Activated naive CD8-positive, alpha-beta T cell treated with anti-CD3 and anti-CD28 coated beads, Interleukin-2, amount 50 U/mL, for 24 hours (primary cell): ENCODE results near the gene PDE1C.

Experiments used
- ATAC-seq: fragments of 150-1000 bp; cut with Tn5 transposase; one replicate; pipeline ENCODE4 v1.10.0; 2021
- DNase-seq: peaks from one replicate; pipeline ENCODE4 v3.0.0; 2021
- H3K27ac Mint-ChIP-seq: one replicate; pipeline ENCODE4 v1.8.0; 2021; ENCODE audit warnings: mild to moderate bottlenecking, mixed read lengths
- H3K27me3 Mint-ChIP-seq: one replicate; pipeline ENCODE4 v1.8.0; 2021; ENCODE audit warnings: mixed read lengths
- H3K36me3 Mint-ChIP-seq: one replicate; pipeline ENCODE4 v1.8.0; 2021; ENCODE audit warnings: low read depth, mixed read lengths
- H3K4me1 Mint-ChIP-seq: one replicate; pipeline ENCODE4 v1.8.0; 2021; ENCODE audit warnings: mixed read lengths
- H3K4me3 Mint-ChIP-seq: one replicate; pipeline ENCODE4 v1.8.0; 2021; ENCODE audit warnings: mild to moderate bottlenecking, moderate library complexity, mixed read lengths
- H3K9me3 Mint-ChIP-seq: one replicate; pipeline ENCODE4 v1.8.0; 2021; ENCODE audit warnings: mixed read lengths

PDE1C gene

DNA sequence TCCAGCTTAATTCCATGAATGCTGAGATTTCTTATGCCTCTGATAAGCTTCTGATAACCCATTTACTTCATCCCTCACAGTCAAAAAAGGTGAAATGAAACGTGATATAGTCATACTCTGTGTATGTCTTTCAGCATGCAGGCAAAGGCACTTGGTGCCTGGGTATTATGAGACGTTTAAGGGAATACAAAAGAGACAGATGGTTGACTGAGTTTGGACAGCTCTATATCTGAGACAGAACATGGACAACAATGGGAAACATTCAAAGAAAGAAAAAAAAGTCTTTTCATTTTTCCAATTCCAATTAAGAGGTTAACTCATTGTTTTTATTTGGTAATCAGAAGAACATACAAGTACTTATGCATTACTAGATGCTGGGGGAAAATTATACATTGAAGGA lies 287.0 kb downstream of the PDE1C start:
- no peaks in the 10 kb centered on the region for H3K36me3 Mint-ChIP-seq
- H3K27me3 Mint-ChIP-seq, result no peaks in the 10 kb centered on the region
- H3K27ac Mint-ChIP-seq, result no peak overlapping the region
- ATAC-seq, result no peak
- no peaks in the 10 kb centered on the region for H3K9me3 Mint-ChIP-seq
- DNase-seq, result no peak
- H3K4me1 Mint-ChIP-seq, result no peaks in the 10 kb centered on the region
- H3K4me3 Mint-ChIP-seq, result no peak overlapping the region

DNA sequence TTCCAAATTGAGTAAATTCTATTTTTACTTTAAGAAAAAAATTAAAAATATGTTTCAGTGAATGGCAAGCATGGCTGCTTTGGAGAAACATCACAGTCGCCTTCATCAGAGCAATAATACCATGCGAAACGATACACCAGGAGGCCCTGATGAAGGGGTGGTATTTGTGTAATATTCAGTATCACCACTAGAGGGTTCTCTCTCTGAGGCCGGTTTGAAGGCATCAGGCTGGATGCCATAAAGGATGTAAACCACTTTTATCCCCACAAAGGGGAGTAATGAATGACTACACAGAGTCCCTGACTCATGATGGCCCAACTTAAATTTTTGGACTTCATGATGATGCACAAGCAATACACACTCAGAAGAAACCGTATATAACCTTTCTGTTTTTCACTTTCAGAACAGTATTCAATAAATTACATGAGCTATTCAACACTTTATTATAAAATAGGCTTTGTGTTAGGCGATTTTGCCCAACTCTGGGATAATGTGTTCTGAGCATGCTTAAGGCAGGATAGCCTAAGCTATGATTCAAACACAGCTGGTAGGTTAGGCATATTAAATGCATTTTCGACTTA lies 287.7 kb downstream of the PDE1C start:
- H3K4me3 Mint-ChIP-seq, result no peak overlapping the region
- H3K27me3 Mint-ChIP-seq, result no peaks in the 10 kb centered on the region
- no peaks in the 10 kb centered on the region for H3K36me3 Mint-ChIP-seq
- peak; percentile 46 for ATAC-seq
- no peak overlapping the region for H3K27ac Mint-ChIP-seq
- no peaks in the 10 kb centered on the region for H3K4me1 Mint-ChIP-seq
- no peaks in the 10 kb centered on the region for H3K9me3 Mint-ChIP-seq
- no peak for DNase-seq

DNA sequence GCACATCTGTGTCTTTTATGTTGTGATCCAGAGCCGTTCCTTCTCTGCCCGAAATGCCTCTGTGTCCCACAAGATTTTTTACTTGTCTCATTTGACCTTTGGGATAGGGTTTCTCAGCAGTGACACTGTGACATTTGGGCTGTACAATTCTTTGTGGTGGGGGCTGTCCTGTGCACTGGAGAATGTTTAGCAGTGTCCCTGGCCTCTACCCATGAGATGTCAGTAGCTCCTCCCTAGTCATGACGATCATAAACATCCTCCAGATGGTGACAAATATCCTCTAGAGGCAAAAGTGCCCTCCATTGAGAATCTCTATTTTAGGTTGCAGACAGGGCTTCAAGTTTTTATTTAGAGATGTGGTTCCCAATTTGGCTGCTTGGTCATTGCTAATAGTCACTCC lies 291.9 kb downstream of the PDE1C start:
- Mint-ChIP-seq H3K4me1 (no peaks in the 10 kb centered on the region), H3K27me3 (no peaks in the 10 kb centered on the region), H3K36me3 (no peaks in the 10 kb centered on the region), H3K4me3 (no peak overlapping the region), H3K27ac (no peak overlapping the region), H3K9me3 (no peaks in the 10 kb centered on the region)
- DNase-seq, result no peak
- no peak for ATAC-seq

DNA sequence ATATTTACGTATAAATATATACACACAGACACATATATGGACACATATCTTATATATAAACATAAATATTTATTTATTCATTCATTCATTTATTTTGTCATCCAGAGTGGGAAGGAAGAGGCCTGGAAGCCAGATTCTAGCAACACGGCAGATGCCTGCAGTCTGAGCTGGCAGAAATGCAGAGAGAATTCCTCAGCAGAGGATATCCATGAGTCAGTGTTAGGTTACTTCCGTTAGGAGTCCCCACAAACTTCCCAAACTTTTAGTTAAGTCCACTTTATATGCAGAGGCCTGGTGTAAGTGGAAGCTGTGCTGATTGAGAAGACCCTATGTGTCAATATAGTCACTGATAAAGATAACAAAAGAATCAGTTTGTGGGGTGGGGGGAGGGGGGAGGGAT lies 293.6 kb downstream of the PDE1C start:
- DNase-seq, result no peak
- Mint-ChIP-seq H3K9me3 (no peaks in the 10 kb centered on the region), H3K36me3 (no peaks in the 10 kb centered on the region), H3K27me3 (peaks cover 2% of the 10 kb centered on the region), H3K4me1 (no peaks in the 10 kb centered on the region), H3K4me3 (no peak overlapping the region), H3K27ac (no peak overlapping the region)
- ATAC-seq, result no peak

DNA sequence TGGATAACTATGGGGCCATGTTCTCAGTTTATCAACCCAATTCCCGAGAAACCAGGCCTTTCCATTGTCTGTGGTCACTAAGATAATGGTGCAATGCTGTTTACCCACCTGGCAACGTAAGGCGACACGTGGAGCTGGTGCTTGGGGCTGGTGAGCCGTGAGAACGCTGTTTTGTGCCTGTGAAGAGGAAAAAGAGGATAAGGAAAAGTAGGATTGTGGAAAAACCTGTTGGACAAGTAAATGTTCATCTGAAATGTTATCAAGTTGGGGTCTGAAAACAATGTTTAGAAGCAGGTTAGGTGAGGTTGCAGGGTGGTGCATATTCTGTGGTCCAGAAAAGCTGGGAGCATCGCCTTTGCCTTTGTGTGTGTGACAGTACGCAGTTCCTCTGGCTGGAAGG lies 294.7 kb downstream of the PDE1C start:
- H3K27me3 Mint-ChIP-seq, result peaks cover 2% of the 10 kb centered on the region
- no peak for ATAC-seq
- H3K27ac Mint-ChIP-seq, result no peak overlapping the region
- H3K9me3 Mint-ChIP-seq, result peaks cover 3% of the 10 kb centered on the region
- DNase-seq, result no peak
- H3K4me3 Mint-ChIP-seq, result no peak overlapping the region
- H3K36me3 Mint-ChIP-seq, result no peaks in the 10 kb centered on the region
- H3K4me1 Mint-ChIP-seq, result no peaks in the 10 kb centered on the region

DNA sequence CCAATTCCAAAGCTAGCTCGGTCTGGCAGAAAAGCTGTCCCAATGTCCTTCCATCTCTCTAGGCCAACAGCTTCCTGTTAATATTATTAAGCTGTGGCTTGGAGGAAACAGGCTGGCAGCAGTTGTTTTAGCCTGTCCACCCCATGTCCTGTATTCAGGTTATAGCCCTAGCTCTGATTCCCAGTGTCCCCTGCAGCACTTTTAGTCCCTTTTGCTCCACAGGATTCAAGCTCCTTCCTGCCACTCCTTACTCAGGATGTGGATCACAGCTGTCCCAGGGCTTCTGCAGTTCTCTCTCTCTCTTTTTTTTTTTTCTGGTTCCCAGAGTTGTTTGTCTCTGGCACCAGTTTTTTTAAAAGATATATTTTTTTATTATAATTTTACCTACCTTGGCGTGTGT lies 298.0 kb downstream of the PDE1C start:
- no peaks in the 10 kb centered on the region for H3K4me1 Mint-ChIP-seq
- no peak overlapping the region for H3K4me3 Mint-ChIP-seq
- DNase-seq (no peak), ATAC-seq (no peak)
- peaks cover 3% of the 10 kb centered on the region for H3K9me3 Mint-ChIP-seq
- peaks cover 2% of the 10 kb centered on the region for H3K27me3 Mint-ChIP-seq
- no peaks in the 10 kb centered on the region for H3K36me3 Mint-ChIP-seq
- H3K27ac Mint-ChIP-seq, result no peak overlapping the region

DNA sequence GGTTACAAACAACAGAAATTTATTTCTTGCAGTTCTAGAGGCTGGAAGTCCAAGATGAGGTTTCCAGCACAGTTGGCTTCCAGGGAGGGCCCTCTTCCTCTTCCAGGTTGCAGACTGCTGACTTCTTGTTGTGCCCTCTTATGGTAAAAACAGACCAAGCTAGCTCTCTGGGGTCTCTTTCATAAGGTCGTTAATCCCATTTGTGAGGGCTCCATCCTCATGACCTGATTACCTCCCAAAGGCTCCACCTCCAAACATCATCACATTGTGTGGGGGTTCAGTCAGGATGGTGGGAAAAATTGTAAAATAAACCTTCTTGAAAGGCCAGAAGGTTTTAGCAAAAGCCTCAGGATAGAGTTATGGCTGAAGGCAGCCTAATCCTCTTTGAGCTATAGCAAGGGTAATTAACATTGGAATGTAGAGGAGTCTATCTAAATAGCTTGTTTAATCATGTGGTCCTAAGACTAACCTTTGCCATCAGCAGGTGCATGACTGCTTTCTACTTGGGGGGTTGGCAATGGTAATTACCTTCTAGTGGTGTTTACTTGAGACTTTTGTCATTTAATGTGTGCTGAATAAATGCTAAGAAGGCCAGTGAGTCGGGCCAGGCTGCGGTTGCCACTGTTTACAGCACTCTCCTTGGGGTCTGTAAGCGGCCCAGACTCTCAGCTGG lies 302.4 kb downstream of the PDE1C start:
- Mint-ChIP-seq H3K9me3 (peaks cover 3% of the 10 kb centered on the region), H3K4me1 (no peaks in the 10 kb centered on the region), H3K27ac (no peak overlapping the region), H3K36me3 (no peaks in the 10 kb centered on the region), H3K27me3 (peaks cover 2% of the 10 kb centered on the region), H3K4me3 (no peak overlapping the region)
- ATAC-seq (no peak), DNase-seq (no peak)

DNA sequence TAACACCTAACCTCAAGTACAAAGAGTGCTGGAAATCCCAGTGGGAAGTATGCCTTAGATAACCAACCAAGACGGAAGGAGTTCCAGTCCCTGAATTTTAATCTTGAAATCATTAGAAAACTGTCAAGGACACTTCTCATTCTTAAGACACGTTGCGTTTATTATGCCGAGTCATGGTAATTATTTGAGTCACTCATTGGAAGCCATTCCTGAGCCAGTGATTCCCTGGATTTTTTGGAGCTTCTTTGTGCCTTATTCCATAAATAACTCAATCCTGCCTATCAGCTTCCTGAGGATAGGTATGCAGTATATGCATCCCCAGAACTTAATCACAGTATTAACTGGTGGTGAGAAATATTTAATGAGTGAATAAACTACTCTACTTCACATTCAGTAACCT lies 305.7 kb downstream of the PDE1C start:
- H3K27me3 Mint-ChIP-seq, result no peaks in the 10 kb centered on the region
- no peaks in the 10 kb centered on the region for H3K36me3 Mint-ChIP-seq
- H3K27ac Mint-ChIP-seq, result no peak overlapping the region
- ATAC-seq (no peak), DNase-seq (no peak)
- no peak overlapping the region for H3K4me3 Mint-ChIP-seq
- H3K9me3 Mint-ChIP-seq, result no peaks in the 10 kb centered on the region
- H3K4me1 Mint-ChIP-seq, result no peaks in the 10 kb centered on the region

DNA sequence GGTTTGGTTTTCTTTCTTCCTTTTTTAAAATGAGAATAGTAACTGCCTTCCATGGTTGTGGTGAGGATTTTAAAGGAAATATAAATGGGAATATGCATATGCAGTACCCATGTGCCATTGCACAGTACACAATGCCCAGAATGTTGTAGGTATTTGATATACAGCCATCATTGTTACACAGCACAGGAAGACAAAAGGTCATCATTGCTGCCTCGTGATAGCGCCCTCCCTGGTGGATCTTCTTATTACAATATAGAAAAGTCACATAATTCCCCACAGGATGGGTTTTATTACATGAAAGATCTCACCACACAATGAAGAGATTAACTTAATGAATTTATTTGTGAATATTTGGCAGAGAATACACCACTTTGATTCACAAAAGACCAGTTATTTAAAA lies 306.7 kb downstream of the PDE1C start:
- no peaks in the 10 kb centered on the region for H3K27me3 Mint-ChIP-seq
- H3K9me3 Mint-ChIP-seq, result no peaks in the 10 kb centered on the region
- no peak for DNase-seq
- H3K4me3 Mint-ChIP-seq, result no peak overlapping the region
- H3K36me3 Mint-ChIP-seq, result no peaks in the 10 kb centered on the region
- H3K4me1 Mint-ChIP-seq, result no peaks in the 10 kb centered on the region
- ATAC-seq, result no peak
- H3K27ac Mint-ChIP-seq, result no peak overlapping the region

DNA sequence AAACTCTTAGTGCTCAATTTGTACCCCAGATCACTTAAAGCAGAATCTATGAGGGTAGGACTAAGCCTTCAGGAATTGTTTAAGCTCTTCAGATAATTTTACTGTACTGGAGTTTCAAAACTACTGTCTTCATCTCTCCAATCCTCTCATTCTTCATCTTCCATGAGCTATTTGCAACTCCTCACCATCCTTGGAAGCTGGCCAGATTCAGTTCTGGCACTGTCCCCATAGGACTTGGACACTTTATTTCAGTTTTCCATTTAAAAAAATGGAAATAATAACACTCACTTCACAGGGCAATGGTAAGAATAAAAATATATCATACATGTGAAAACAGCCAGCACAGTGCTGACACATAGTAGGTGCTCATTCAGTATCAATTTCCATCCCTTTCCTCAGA lies 308.6 kb downstream of the PDE1C start:
- Mint-ChIP-seq H3K36me3 (no peaks in the 10 kb centered on the region), H3K27ac (no peak overlapping the region), H3K9me3 (peaks cover 6% of the 10 kb centered on the region), H3K4me3 (no peak overlapping the region), H3K4me1 (no peaks in the 10 kb centered on the region), H3K27me3 (no peaks in the 10 kb centered on the region)
- ATAC-seq (no peak), DNase-seq (no peak)

DNA sequence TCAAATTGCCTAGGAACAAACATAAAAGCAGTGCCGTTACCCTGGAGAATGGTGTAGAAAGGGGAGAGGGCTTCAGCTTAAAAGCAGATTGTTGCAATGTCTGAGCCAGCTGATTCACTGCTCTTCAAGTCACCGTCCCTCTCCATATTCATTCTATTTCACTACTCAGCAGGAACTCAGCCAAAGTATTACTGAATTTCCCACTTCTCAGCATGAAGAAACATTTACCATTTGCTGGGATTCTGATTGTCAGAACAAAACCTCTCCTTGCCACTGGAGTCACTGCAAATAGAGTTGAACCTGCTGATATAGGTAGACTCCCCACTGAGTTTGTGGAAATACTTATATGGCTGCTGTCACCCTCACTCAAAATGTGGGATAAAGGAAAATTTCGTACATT lies 311.5 kb downstream of the PDE1C start:
- H3K9me3 Mint-ChIP-seq, result peaks cover 11% of the 10 kb centered on the region
- no peaks in the 10 kb centered on the region for H3K27me3 Mint-ChIP-seq
- H3K36me3 Mint-ChIP-seq, result no peaks in the 10 kb centered on the region
- DNase-seq (no peak), ATAC-seq (no peak)
- H3K27ac Mint-ChIP-seq, result no peak overlapping the region
- H3K4me3 Mint-ChIP-seq, result no peak overlapping the region
- H3K4me1 Mint-ChIP-seq, result no peaks in the 10 kb centered on the region

DNA sequence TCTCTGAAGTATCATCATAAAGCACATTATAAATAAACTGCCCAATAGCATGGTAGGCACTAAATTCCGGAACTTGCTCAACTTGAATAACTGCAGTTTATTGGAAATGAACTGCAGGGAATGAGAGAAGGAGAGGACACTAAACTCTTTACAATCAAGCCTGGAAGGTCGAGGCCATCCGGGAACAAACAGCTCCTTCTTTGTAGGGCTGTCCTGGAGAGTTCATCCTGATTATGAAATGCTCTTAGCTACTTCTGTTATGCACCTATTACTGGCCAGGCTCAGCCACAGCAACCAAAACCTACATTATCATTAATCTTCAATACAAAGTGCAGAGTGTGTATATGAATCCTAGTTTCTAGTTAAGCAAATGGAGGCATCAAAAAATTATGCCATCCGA lies 318.5 kb downstream of the PDE1C start:
- H3K27me3 Mint-ChIP-seq, result peaks cover 2% of the 10 kb centered on the region
- no peak overlapping the region for H3K4me3 Mint-ChIP-seq
- H3K9me3 Mint-ChIP-seq, result peaks cover 5% of the 10 kb centered on the region
- H3K36me3 Mint-ChIP-seq, result no peaks in the 10 kb centered on the region
- H3K27ac Mint-ChIP-seq, result no peak overlapping the region
- no peak for DNase-seq
- no peak for ATAC-seq
- no peaks in the 10 kb centered on the region for H3K4me1 Mint-ChIP-seq

DNA sequence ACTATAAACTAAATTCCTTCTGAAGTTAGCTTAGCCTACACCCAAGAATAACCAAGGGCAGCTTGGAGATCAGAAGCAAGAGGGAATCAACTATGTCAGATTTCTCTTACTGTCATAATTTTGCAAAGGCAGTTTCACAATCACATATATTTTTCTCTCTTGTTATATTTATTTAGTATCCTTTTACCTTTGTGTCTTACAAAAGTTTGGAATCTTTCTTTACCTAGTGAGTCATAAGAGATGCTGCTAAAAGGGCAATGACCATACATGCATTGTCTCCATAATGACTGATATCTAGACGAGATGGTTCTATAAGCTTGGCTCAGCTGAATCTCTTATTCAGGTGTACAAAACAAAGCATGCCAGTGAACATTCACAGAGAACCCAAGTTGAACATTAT lies 322.1 kb downstream of the PDE1C start:
- no peaks in the 10 kb centered on the region for H3K4me1 Mint-ChIP-seq
- peaks cover 8% of the 10 kb centered on the region for H3K27me3 Mint-ChIP-seq
- no peak for DNase-seq
- no peaks in the 10 kb centered on the region for H3K9me3 Mint-ChIP-seq
- no peaks in the 10 kb centered on the region for H3K36me3 Mint-ChIP-seq
- no peak overlapping the region for H3K27ac Mint-ChIP-seq
- H3K4me3 Mint-ChIP-seq, result no peak overlapping the region
- ATAC-seq, result no peak

DNA sequence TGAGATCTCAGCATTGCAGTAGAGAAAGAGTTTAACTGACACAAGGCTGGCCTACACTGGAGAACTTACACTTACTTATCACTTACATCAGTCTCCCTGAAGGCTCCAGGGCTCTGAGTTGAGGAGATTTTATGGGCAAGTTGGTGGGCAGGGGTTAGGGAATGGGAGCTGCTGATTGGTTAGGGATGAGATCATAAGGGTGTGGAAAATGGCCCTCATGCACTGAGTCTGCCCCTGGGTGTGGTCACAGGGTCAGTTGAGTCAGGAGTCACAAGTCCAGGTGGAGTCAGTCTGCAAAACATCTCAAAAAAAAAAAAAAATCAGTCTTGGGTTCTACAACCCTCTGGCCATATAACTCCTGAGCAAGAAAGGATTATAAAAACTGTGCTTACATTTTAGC lies 322.7 kb downstream of the PDE1C start:
- ATAC-seq (no peak), DNase-seq (no peak)
- peaks cover 8% of the 10 kb centered on the region for H3K27me3 Mint-ChIP-seq
- no peaks in the 10 kb centered on the region for H3K36me3 Mint-ChIP-seq
- H3K4me3 Mint-ChIP-seq, result no peak overlapping the region
- no peaks in the 10 kb centered on the region for H3K9me3 Mint-ChIP-seq
- no peak overlapping the region for H3K27ac Mint-ChIP-seq
- no peaks in the 10 kb centered on the region for H3K4me1 Mint-ChIP-seq

DNA sequence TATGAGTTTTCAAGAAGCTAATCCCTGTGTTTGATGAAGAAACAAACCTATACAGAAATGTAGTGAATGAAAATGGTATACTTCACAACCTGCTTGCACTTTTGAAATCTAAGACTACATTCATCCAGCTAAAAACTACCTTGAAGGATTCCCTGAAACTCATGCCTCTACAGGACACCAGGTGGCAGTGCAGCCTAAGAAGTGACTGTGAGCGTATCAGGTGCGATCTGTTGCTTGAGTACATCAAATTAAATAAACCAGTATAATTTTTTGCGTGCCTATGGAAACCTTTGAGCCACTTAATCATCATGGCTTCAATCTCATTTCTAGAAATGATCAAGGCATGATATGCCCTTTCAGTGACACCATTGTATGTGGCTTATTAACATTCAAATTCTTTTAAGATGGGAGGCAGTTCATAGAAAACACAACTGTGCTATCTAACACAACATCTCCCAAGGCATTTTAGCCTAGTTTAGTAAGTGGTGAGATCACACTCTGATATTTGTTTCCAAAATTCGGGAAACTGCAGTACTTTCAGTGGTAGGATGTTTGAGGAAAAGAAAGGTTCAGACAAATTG lies 325.8 kb downstream of the PDE1C start:
- ATAC-seq (peak; percentile 40), DNase-seq (peak; percentile 35)
- H3K27me3 Mint-ChIP-seq, result peaks cover 7% of the 10 kb centered on the region
- no peaks in the 10 kb centered on the region for H3K4me1 Mint-ChIP-seq
- H3K4me3 Mint-ChIP-seq, result no peak overlapping the region
- no peak overlapping the region for H3K27ac Mint-ChIP-seq
- no peaks in the 10 kb centered on the region for H3K9me3 Mint-ChIP-seq
- H3K36me3 Mint-ChIP-seq, result no peaks in the 10 kb centered on the region
